Vagina (tissue), 2 donors: ENCODE data around the gene PCBP3.

Source experiments
- CTCF ChIP-seq, 3 experiments: fragments of 450-650 bp in 2 of 3; fragments of 200-600 bp in 1 of 3; sonication (generic) in 1 of 3; IDR thresholded peaks; one replicate each; pipeline ENCODE4 v1.5.1; 2017 to 2019; ENCODE audit warnings: antibody characterized with exemption in 3 of 3, mild to moderate bottlenecking in 2 of 3, moderate library complexity in 2 of 3
- POLR2A ChIP-seq, 2 donors: fragments of 450-650 bp; IDR thresholded peaks; one replicate each; pipeline ENCODE4 v1.6.1; 2017; ENCODE audit warnings: antibody characterized with exemption in 2 of 2, mild to moderate bottlenecking in 2 of 2, moderate library complexity in 2 of 2

- TF ChIP-seq POLR2A (IDR thresholded peaks at IDR 0.05) (no peak), CTCF (IDR thresholded peaks at IDR 0.05) (no peak)
These were observed 299.5 kb downstream of the PCBP3 start for GRCh38 chr21:45942755-45943629.
